Globus pallidus (tissue), 1 donor: Measurements from ENCODE around the gene C2orf15.
"Not testable (repeated sequence)": the region's sequence is repeated elsewhere in the genome, so short reads cannot be mapped to it uniquely, and the experiment has no call there.

Source experiments
- DNase-seq: peaks from one replicate; pipeline ENCODE4 v3.0.0-alpha.2; 2015; ENCODE audit warnings: low spot score

The C2orf15 gene

GRCh38 chr2:99141110-99142108 lies at the start of gene C2orf15:
TSS of gene C2orf15 (plus strand) at chr2:99141707. CDS start at chr2:99150559, 8,852 bp downstream.
- DNase-seq: peak; percentile 95

- DNase-seq: no peak
These were observed 44.8 kb upstream of the C2orf15 start for GRCh38 chr2:99096728-99097127.

- DNase-seq: peak; percentile 46
These were observed 39.8 kb upstream of the C2orf15 start for GRCh38 chr2:99101697-99102096.

GRCh38 chr2:99104006-99104405 lies 37.5 kb upstream of the C2orf15 start:
- DNase-seq: no peak

- DNase-seq: no peak
These were observed 34.6 kb upstream of the C2orf15 start for GRCh38 chr2:99106913-99107312.

GRCh38 chr2:99111236-99111635 lies 30.3 kb upstream of the C2orf15 start:
- no peak for DNase-seq

- DNase-seq: no peak
These were observed 29.6 kb upstream of the C2orf15 start for GRCh38 chr2:99111945-99112344.

- peak; percentile 70 for DNase-seq
These were observed 28.9 kb upstream of the C2orf15 start for GRCh38 chr2:99112617-99113016.

- no peak for DNase-seq
These were observed 13.5 kb upstream of the C2orf15 start for GRCh38 chr2:99127981-99128380.

GRCh38 chr2:99135044-99135556 lies 6.4 kb upstream of the C2orf15 start:
- not testable (repeated sequence) for DNase-seq

GRCh38 chr2:99139003-99139402 lies 2.5 kb upstream of the C2orf15 start:
- DNase-seq: no peak

- DNase-seq: peak; percentile 3
These were observed 1.2 kb upstream of the C2orf15 start for GRCh38 chr2:99140056-99140859.

GRCh38 chr2:99140860-99141109 lies 722 bp upstream of the C2orf15 start:
- DNase-seq: no peak

GRCh38 chr2:99150706-99151105 lies 9.2 kb downstream of the C2orf15 start:
- DNase-seq: no peak

- no peak for DNase-seq
These were observed 10.8 kb downstream of the C2orf15 start for GRCh38 chr2:99152199-99152895.

GRCh38 chr2:99153921-99154604 lies 12.6 kb downstream of the C2orf15 start:
- DNase-seq: peak; percentile 9

GRCh38 chr2:99154643-99155536 lies 13.4 kb downstream of the C2orf15 start, which contains the start of the genes LIPT1 and TSGA10:
TSS of gene LIPT1 (plus strand) at chr2:99154967. CDS start at chr2:99161958, 6,991 bp downstream.
TSS of gene TSGA10 (minus strand) at chr2:99154942. CDS start at chr2:99109439, 45,503 bp downstream.
- peak; percentile 87 for DNase-seq

GRCh38 chr2:99156891-99157290 lies 15.4 kb downstream of the C2orf15 start:
- no peak for DNase-seq

GRCh38 chr2:99158599-99158998 lies 17.1 kb downstream of the C2orf15 start:
- DNase-seq: no peak

GRCh38 chr2:99159594-99159993 lies 18.1 kb downstream of the C2orf15 start:
- DNase-seq: no peak
